ENCODE measurements around the gene ENTPD2. TPM values are rescaled to one million over a fixed set of nuclear protein-coding genes. Genes with fewer than 3 reads are reported as not detected.

ENTPD2 gene
- total RNA-seq, 1 experiment from 2014 or later: 32.5 TPM

GRCh38 chr9:137054932-137055384, 1.1 kb upstream of the ENTPD2 start:
- H3K27me3 ChIP-seq (ENCODE audit: insufficient read depth, low read length): no peaks in the 10 kb centered on the region
- peak overlapping the region; percentile 85 for H3K27ac ChIP-seq (ENCODE audit: low read depth, low read length)
- ATAC-seq: no peak
- H3K4me2 ChIP-seq (ENCODE audit: low read length): peak overlapping the region; percentile 95
- TF ChIP-seq CTCF (IDR thresholded peaks at IDR 0.05 in 2 of 3, conservative IDR thresholded peaks at IDR 0.05 in 1 of 3; ENCODE audit: borderline replicate concordance in 1 of 3, insufficient read depth in 1 of 3, low read depth in 2 of 3, low read length in 2 of 3): no peak
- no peak for TF ChIP-seq POLR2A (IDR thresholded peaks at IDR 0.05; ENCODE audit: borderline replicate concordance, extremely low read depth, insufficient read depth, insufficient read length)
- no peak for TF ChIP-seq MAX (IDR thresholded peaks at IDR 0.05)
- no peak for TF ChIP-seq RAD21 (IDR thresholded peaks at IDR 0.05; ENCODE audit: low read depth)
- no peak for TF ChIP-seq SRF (IDR thresholded peaks at IDR 0.05; ENCODE audit: low read depth)
- TF ChIP-seq EZH2 (IDR thresholded peaks at IDR 0.05): no peak
- no peak for TF ChIP-seq EGR1 (IDR thresholded peaks at IDR 0.05; ENCODE audit: low read depth)
- no peak for TF ChIP-seq ZNF274 (IDR thresholded peaks at IDR 0.05; ENCODE audit: low read depth, low read length)
- no peak for TF ChIP-seq FOSL1 (IDR thresholded peaks at IDR 0.05; ENCODE audit: low read depth)
- TF ChIP-seq POLR2AphosphoS5 (IDR thresholded peaks at IDR 0.05; ENCODE audit: low read depth, low read length): no peak
- no peak for TF ChIP-seq CBX3 (IDR thresholded peaks at IDR 0.05; ENCODE audit: low read depth)
- TF ChIP-seq REST (IDR thresholded peaks at IDR 0.05; ENCODE audit: low read depth): no peak
- TF ChIP-seq SP1 (IDR thresholded peaks at IDR 0.05; ENCODE audit: low read depth): no peak
- TF ChIP-seq JUND (IDR thresholded peaks at IDR 0.05): no peak
- TF ChIP-seq ATF3 (IDR thresholded peaks at IDR 0.05): no peak
- H2AFZ ChIP-seq (ENCODE audit: low read depth, low read length, poor library complexity, severe bottlenecking): no peak overlapping the region
- intact Hi-C loops (cut with micrococcal nuclease): no loop called here
- peak overlapping the region; percentile 57 to 68 for H3K4me3 ChIP-seq (replicated peaks in 1 of 2; ENCODE audit: low read depth in 1 of 2, low read length in 2 of 2)
- peak overlapping the region; percentile 66 for H3K9ac ChIP-seq (ENCODE audit: low read length)
- no TSS peak for BruUV-seq (replicated peaks)
- no peaks in the 10 kb centered on the region for H3K9me3 ChIP-seq (ENCODE audit: control insufficient read depth in 1 of 2, insufficient read depth in 1 of 2, low read depth in 1 of 2, low read length in 2 of 2)
- ChIA-PET RAD21 (ENCODE audit: low non-redundant PET in 1 of 2, low total read pairs in 2 of 2, uncharacterized antibody in 2 of 2, unreplicated experiment in 2 of 2) (no interaction called here), POLR2A (interaction anchor here (1.4 to 1.5 kb wide), 2 partner anchors 9 to 13 kb away, joined by 4 read pairs; no protein-coding TSS in a partner anchor), CTCF (interaction anchor here (1.2 to 4.3 kb wide), 4 partner anchors 8 to 26 kb away, joined by 9 to 22 read pairs (median 11); partner anchors contain the start of gene NPDC1)
- H3K4me1 ChIP-seq (ENCODE audit: control insufficient read depth in 1 of 2, insufficient read depth in 2 of 2, low read length in 2 of 2): peaks cover 22 to 40% of the 10 kb centered on the region in 2 experiments
- H3K36me3 ChIP-seq (ENCODE audit: control insufficient read depth in 1 of 2, insufficient read depth in 2 of 2, low read length in 2 of 2): no peaks in the 10 kb centered on the region
- H4K20me1 ChIP-seq (ENCODE audit: insufficient read depth): no peaks in the 10 kb centered on the region
- no peaks in the 10 kb centered on the region for H3K79me2 ChIP-seq (ENCODE audit: insufficient read depth, low read length)
- no peak for DNase-seq (ENCODE audit: low read depth, low spot score)
- no peaks in the 10 kb centered on the region for H3K9me2 ChIP-seq (ENCODE audit: insufficient read depth)

All from HCT116 (cell line).